ENCODE measurements around the gene TLNRD1.

Gene TLNRD1

DNA sequence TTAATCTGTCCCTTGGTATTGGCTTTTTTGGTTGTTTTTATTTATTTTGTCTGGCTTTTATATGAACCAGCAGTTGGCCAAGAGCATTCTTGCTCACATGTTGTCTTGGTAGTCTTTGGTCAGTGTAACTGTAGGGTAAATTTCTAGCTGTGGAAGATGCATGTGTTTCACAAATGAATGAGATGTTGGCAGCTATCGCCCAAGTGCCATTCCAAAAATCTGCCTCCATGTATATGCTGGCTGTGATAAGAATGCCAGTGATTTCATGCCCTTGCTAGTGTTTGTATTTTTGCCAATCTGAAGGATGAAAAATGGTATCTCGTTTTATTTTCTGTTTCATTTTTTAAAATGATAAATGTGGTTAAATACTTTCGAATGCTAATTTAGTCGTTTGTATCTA, 50.1 kb downstream of the TLNRD1 start:
- no peaks in the 10 kb centered on the region for H3F3A ChIP-seq (ENCODE audit: insufficient read depth)
- no peak overlapping the region for H3K4me3 ChIP-seq (ENCODE audit: insufficient read depth, low read length, poor library complexity, severe bottlenecking)
- H3K79me2 ChIP-seq (ENCODE audit: insufficient read depth, low read length): no peaks in the 10 kb centered on the region
- no peaks in the 10 kb centered on the region for H3K9me2 ChIP-seq (replicated peaks; ENCODE audit: insufficient read depth, low read length)
- H3K27ac ChIP-seq (ENCODE audit: low read depth, low read length): no peak overlapping the region
- no peak overlapping the region for H3K9ac ChIP-seq (ENCODE audit: low read length)
- no peaks in the 10 kb centered on the region for H3K27me3 ChIP-seq (ENCODE audit: low read length)
- no peak overlapping the region for H3K4me2 ChIP-seq (ENCODE audit: low read depth, low read length, poor library complexity, severe bottlenecking)
- no peaks in the 10 kb centered on the region for H4K20me1 ChIP-seq (ENCODE audit: low read depth, low read length)
- H2AFZ ChIP-seq (ENCODE audit: low read depth, low read length, severe bottlenecking): no peak overlapping the region
- TF ChIP-seq EZH2phosphoT487 (conservative IDR thresholded peaks at IDR 0.05; ENCODE audit: low read length): no peak
- TF ChIP-seq, protein P1, sequence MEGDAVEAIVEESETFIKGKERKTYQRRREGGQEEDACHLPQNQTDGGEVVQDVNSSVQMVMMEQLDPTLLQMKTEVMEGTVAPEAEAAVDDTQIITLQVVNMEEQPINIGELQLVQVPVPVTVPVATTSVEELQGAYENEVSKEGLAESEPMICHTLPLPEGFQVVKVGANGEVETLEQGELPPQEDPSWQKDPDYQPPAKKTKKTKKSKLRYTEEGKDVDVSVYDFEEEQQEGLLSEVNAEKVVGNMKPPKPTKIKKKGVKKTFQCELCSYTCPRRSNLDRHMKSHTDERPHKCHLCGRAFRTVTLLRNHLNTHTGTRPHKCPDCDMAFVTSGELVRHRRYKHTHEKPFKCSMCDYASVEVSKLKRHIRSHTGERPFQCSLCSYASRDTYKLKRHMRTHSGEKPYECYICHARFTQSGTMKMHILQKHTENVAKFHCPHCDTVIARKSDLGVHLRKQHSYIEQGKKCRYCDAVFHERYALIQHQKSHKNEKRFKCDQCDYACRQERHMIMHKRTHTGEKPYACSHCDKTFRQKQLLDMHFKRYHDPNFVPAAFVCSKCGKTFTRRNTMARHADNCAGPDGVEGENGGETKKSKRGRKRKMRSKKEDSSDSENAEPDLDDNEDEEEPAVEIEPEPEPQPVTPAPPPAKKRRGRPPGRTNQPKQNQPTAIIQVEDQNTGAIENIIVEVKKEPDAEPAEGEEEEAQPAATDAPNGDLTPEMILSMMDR (IDR thresholded peaks at IDR 0.05; ENCODE audit: insufficient read depth, low read length, poor library complexity, severe bottlenecking): no peak
- no peaks in the 10 kb centered on the region for H3K9me3 ChIP-seq (ENCODE audit: insufficient read depth, low read length)
- no peaks in the 10 kb centered on the region for H3K36me3 ChIP-seq (ENCODE audit: low read length)

DNA sequence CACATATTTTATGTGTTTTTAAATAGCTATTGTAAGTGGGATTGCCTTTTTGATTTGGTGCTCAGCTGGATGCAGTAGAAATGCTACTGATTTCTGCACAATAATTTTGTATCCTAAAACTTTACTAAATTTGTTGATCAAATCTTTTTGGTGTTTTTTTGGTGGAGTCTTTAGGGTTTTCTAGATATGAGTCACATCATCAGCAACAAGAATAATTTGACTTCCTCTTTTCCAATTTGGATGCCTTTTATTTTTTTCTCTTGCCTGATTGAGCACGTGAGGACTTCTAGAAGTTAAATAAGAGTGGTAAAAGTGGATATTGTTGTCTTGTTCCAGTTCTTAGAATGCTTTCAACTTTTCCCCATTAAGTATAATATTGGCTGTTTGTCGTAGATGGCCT, 51.3 kb downstream of the TLNRD1 start:
- no peak overlapping the region for H3K27ac ChIP-seq (ENCODE audit: low read depth, low read length)
- no peaks in the 10 kb centered on the region for H3F3A ChIP-seq (ENCODE audit: insufficient read depth)
- no peak for TF ChIP-seq EZH2phosphoT487 (conservative IDR thresholded peaks at IDR 0.05; ENCODE audit: low read length)

DNA sequence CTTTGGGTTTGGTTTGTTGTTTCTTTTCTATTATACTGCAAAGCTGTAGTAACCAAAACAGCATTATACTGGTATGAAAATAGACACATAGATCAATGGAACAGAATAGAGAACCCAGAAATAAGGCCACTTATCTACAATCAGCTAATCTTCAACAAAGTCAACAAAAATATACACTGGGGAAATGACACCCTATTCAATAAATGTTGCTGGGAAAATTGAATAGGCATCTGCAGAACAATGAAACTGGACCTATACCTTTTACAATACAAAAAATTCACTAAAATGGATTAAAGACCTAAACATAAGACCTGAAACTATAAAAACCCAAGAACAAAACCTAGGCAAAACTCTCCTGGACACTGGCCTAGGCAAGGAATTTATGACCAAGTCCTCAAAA, 52.9 kb downstream of the TLNRD1 start:
- no peaks in the 10 kb centered on the region for H3K36me3 ChIP-seq (ENCODE audit: low read length)
- no peaks in the 10 kb centered on the region for H3K27me3 ChIP-seq (ENCODE audit: low read length)
- H3F3A ChIP-seq (ENCODE audit: insufficient read depth): no peaks in the 10 kb centered on the region
- H3K79me2 ChIP-seq (ENCODE audit: insufficient read depth, low read length): no peaks in the 10 kb centered on the region
- H3K9me3 ChIP-seq (ENCODE audit: insufficient read depth, low read length): no peaks in the 10 kb centered on the region
- H4K20me1 ChIP-seq (ENCODE audit: low read depth, low read length): no peaks in the 10 kb centered on the region
- TF ChIP-seq, protein P1 (IDR thresholded peaks at IDR 0.05; ENCODE audit: insufficient read depth, low read length, poor library complexity, severe bottlenecking): no peak
- TF ChIP-seq EZH2phosphoT487 (conservative IDR thresholded peaks at IDR 0.05; ENCODE audit: low read length): no peak
- H2AFZ ChIP-seq (ENCODE audit: low read depth, low read length, severe bottlenecking): no peak overlapping the region
- H3K27ac ChIP-seq (ENCODE audit: low read depth, low read length): no peak overlapping the region
- no peak overlapping the region for H3K4me3 ChIP-seq (ENCODE audit: insufficient read depth, low read length, poor library complexity, severe bottlenecking)
- H3K9me2 ChIP-seq (replicated peaks; ENCODE audit: insufficient read depth, low read length): no peaks in the 10 kb centered on the region
- no peak overlapping the region for H3K4me2 ChIP-seq (ENCODE audit: low read depth, low read length, poor library complexity, severe bottlenecking)
- H3K9ac ChIP-seq (ENCODE audit: low read length): no peak overlapping the region

More for the DNA sequence above, 51.3 kb downstream of the TLNRD1 start:
- H3K4me3 ChIP-seq (ENCODE audit: insufficient read depth, low read length, poor library complexity, severe bottlenecking): no peak overlapping the region
- no peaks in the 10 kb centered on the region for H4K20me1 ChIP-seq (ENCODE audit: low read depth, low read length)
- H3K4me2 ChIP-seq (ENCODE audit: low read depth, low read length, poor library complexity, severe bottlenecking): no peak overlapping the region
- no peaks in the 10 kb centered on the region for H3K27me3 ChIP-seq (ENCODE audit: low read length)
- H2AFZ ChIP-seq (ENCODE audit: low read depth, low read length, severe bottlenecking): no peak overlapping the region
- no peaks in the 10 kb centered on the region for H3K9me3 ChIP-seq (ENCODE audit: insufficient read depth, low read length)
- no peaks in the 10 kb centered on the region for H3K79me2 ChIP-seq (ENCODE audit: insufficient read depth, low read length)
- H3K9me2 ChIP-seq (replicated peaks; ENCODE audit: insufficient read depth, low read length): no peaks in the 10 kb centered on the region
- no peak overlapping the region for H3K9ac ChIP-seq (ENCODE audit: low read length)
- H3K36me3 ChIP-seq (ENCODE audit: low read length): no peaks in the 10 kb centered on the region

DNA sequence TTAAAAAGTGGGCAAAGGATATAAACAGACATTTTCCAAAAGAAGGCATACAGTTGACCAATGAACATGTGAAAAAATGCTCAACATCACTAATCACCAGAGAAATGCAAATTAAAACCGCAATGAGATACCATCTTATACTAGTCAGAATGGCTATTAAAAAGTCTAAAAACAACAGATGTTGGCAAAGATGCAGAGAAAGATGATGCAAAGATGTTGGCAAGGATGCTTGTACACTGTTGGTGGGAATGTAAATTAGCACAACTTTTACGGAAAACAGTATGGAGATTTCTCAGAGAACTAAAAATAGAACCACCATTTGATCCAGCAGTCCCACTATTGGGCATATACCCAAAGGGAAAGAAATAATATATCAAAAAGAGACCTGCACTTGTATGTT, 53.5 kb downstream of the TLNRD1 start:
- H4K20me1 ChIP-seq (ENCODE audit: low read depth, low read length): no peaks in the 10 kb centered on the region
- H3K79me2 ChIP-seq (ENCODE audit: insufficient read depth, low read length): no peaks in the 10 kb centered on the region
- H3F3A ChIP-seq (ENCODE audit: insufficient read depth): no peaks in the 10 kb centered on the region
- H3K27ac ChIP-seq (ENCODE audit: low read depth, low read length): no peak overlapping the region
- H3K9ac ChIP-seq (ENCODE audit: low read length): no peak overlapping the region
- H3K9me2 ChIP-seq (replicated peaks; ENCODE audit: insufficient read depth, low read length): no peaks in the 10 kb centered on the region
- TF ChIP-seq, protein P1 (IDR thresholded peaks at IDR 0.05; ENCODE audit: insufficient read depth, low read length, poor library complexity, severe bottlenecking): no peak
- TF ChIP-seq EZH2phosphoT487 (conservative IDR thresholded peaks at IDR 0.05; ENCODE audit: low read length): no peak
- no peak overlapping the region for H2AFZ ChIP-seq (ENCODE audit: low read depth, low read length, severe bottlenecking)
- H3K9me3 ChIP-seq (ENCODE audit: insufficient read depth, low read length): no peaks in the 10 kb centered on the region
- no peaks in the 10 kb centered on the region for H3K36me3 ChIP-seq (ENCODE audit: low read length)
- H3K4me2 ChIP-seq (ENCODE audit: low read depth, low read length, poor library complexity, severe bottlenecking): no peak overlapping the region
- no peaks in the 10 kb centered on the region for H3K27me3 ChIP-seq (ENCODE audit: low read length)
- H3K4me3 ChIP-seq (ENCODE audit: insufficient read depth, low read length, poor library complexity, severe bottlenecking): no peak overlapping the region
